HG03354 (cell line): ENCODE data around the gene DCAF16.

Experiments
- ATAC-seq: cut with Tn5 transposase; IDR thresholded peaks from one replicate; pipeline ENCODE4 v1.9.1; 2021; ENCODE audit warnings: mild to moderate bottlenecking; ENCODE audit not compliant: unreplicated experiment, poor library complexity, severe bottlenecking

Gene DCAF16

DNA sequence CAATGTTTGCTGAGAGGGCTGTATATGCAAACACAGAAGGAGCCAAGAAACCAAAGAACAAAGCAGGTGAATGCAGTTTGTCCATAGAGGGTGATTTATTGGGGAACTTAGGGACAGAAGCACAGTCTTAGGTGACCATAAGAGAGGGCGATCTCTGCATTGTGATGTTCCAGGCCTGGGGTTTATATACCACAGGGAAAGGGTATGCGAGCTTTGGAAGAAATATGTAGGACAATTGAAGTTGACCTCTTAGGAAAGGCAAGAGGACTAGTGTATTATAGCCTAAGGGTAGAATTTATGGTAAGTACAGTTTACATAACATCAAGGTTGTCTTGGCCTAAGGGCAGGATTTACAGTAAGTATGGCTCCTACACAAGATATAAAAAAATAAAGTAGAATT is 56.9 kb downstream of the DCAF16 start:
- ATAC-seq = no peak
